H9 (cell line): ENCODE data around the gene EHBP1. TPM values are rescaled to one million over a fixed set of nuclear protein-coding genes. Genes with fewer than 3 reads are reported as not detected.

Source experiments
- DNase-seq: peaks from one replicate; pipeline ENCODE4 v3.0.0-alpha.2; 2017
- H2AFZ ChIP-seq: one replicate; pipeline ENCODE4 v1.6.1; 2013; ENCODE audit warnings: mild to moderate bottlenecking, low read length, control low read depth, moderate library complexity
- H2AK5ac ChIP-seq: 2 replicates; pipeline ENCODE4 v1.6.1; 2013; ENCODE audit warnings: low read length, control low read depth, mixed read lengths; ENCODE audit not compliant: insufficient read length
- H2BK120ac ChIP-seq: one replicate; pipeline ENCODE4 v1.6.1; 2013; ENCODE audit warnings: low read depth, mild to moderate bottlenecking, low read length, control low read depth, inconsistent platforms; ENCODE audit not compliant: poor library complexity, severe bottlenecking
- H2BK12ac ChIP-seq: 2 replicates; pipeline ENCODE4 v1.6.1; 2013; ENCODE audit warnings: low read length, control low read depth, mixed read lengths, low read depth; ENCODE audit not compliant: insufficient read length
- H2BK15ac ChIP-seq: 2 replicates; pipeline ENCODE4 v1.6.1; 2013; ENCODE audit warnings: low read depth, low read length, control low read depth
- H2BK20ac ChIP-seq: one replicate; pipeline ENCODE4 v1.6.1; 2013; ENCODE audit warnings: low read depth, mild to moderate bottlenecking, low read length, control low read depth, inconsistent platforms; ENCODE audit not compliant: poor library complexity, severe bottlenecking
- H2BK5ac ChIP-seq: 2 replicates; pipeline ENCODE4 v1.6.1; 2013; ENCODE audit warnings: low read length, control low read depth, mixed read lengths; ENCODE audit not compliant: insufficient read length
- H3K14ac ChIP-seq: 2 replicates; pipeline ENCODE4 v1.6.1; 2013; ENCODE audit warnings: low read length, control low read depth; ENCODE audit not compliant: insufficient read depth
- H3K18ac ChIP-seq: 2 replicates; pipeline ENCODE4 v1.6.1; 2013; ENCODE audit warnings: low read depth, mild to moderate bottlenecking, mixed read lengths, low read length, control low read depth; ENCODE audit not compliant: insufficient read length
- H3K23ac ChIP-seq: 2 replicates; pipeline ENCODE4 v1.6.1; 2013; ENCODE audit warnings: low read length, control low read depth, mixed read lengths, low read depth; ENCODE audit not compliant: insufficient read length
- H3K23me2 ChIP-seq: 2 replicates; pipeline ENCODE4 v1.6.1; 2013; ENCODE audit warnings: low read depth, mild to moderate bottlenecking, mixed read lengths, low read length, control low read depth; ENCODE audit not compliant: insufficient read length, poor library complexity, severe bottlenecking
- H3K27ac ChIP-seq: 2 replicates; pipeline ENCODE4 v1.5.1; 2013; ENCODE audit warnings: low read length, control low read depth, mixed read lengths, low read depth; ENCODE audit not compliant: insufficient read length
- H3K27me3 ChIP-seq: 2 replicates; pipeline ENCODE4 v1.6.1; 2013; ENCODE audit warnings: low read length, control low read depth, inconsistent platforms; ENCODE audit not compliant: insufficient read depth
- H3K4ac ChIP-seq: 2 replicates; pipeline ENCODE4 v1.6.1; 2013; ENCODE audit warnings: low read depth, mild to moderate bottlenecking, control low read depth, inconsistent platforms, low read length, moderate library complexity
- H3K4me1 ChIP-seq: 2 replicates; pipeline ENCODE4 v1.6.1; 2013; ENCODE audit warnings: low read length, control low read depth, inconsistent platforms; ENCODE audit not compliant: insufficient read depth
- H3K4me2 ChIP-seq: 2 replicates; pipeline ENCODE4 v1.6.1; 2013; ENCODE audit warnings: low read length, control low read depth, mixed read lengths; ENCODE audit not compliant: insufficient read length, insufficient read depth
- H3K56ac ChIP-seq: 2 replicates; pipeline ENCODE4 v1.6.1; 2013; ENCODE audit warnings: low read depth, mild to moderate bottlenecking, mixed read lengths, low read length, control low read depth; ENCODE audit not compliant: insufficient read length
- H3K79me1 ChIP-seq: 2 replicates; pipeline ENCODE4 v1.6.1; 2013; ENCODE audit warnings: low read depth, mild to moderate bottlenecking, moderate library complexity, low read length, control low read depth, inconsistent platforms; ENCODE audit not compliant: insufficient read depth, poor library complexity, severe bottlenecking
- H3K79me2 ChIP-seq: 2 replicates; pipeline ENCODE4 v1.6.1; 2013; ENCODE audit warnings: low read length, control low read depth, inconsistent platforms; ENCODE audit not compliant: insufficient read depth
- H3K9ac ChIP-seq: 2 replicates; pipeline ENCODE4 v1.6.1; 2013; ENCODE audit warnings: low read length, control low read depth, mixed read lengths; ENCODE audit not compliant: insufficient read length; ENCODE audit errors: extremely low read depth
- H3K9me3 ChIP-seq: one replicate; pipeline ENCODE4 v1.6.1; 2013; ENCODE audit warnings: low read depth, low read length, inconsistent platforms; ENCODE audit not compliant: control insufficient read depth
- H3T11ph ChIP-seq: one replicate; pipeline ENCODE4 v1.6.1; 2013; ENCODE audit warnings: mild to moderate bottlenecking, low read length, control low read depth, inconsistent platforms
- H4K20me1 ChIP-seq: one replicate; pipeline ENCODE4 v1.6.1; 2013; ENCODE audit not compliant: control insufficient read depth, insufficient read length, insufficient read depth
- H4K5ac ChIP-seq: 2 replicates; pipeline ENCODE4 v1.6.1; 2013; ENCODE audit warnings: low read depth, mild to moderate bottlenecking, mixed read lengths, low read length, control low read depth; ENCODE audit not compliant: insufficient read length
- H4K8ac ChIP-seq: replicated peaks from 2 replicates; pipeline ENCODE4 v1.6.1; 2013; ENCODE audit warnings: low read length, control low read depth, mixed read lengths, low read depth; ENCODE audit not compliant: insufficient read length
- H4K91ac ChIP-seq: 2 replicates; pipeline ENCODE4 v1.6.1; 2013; ENCODE audit warnings: low read depth, mild to moderate bottlenecking, moderate library complexity, mixed read lengths, low read length, control low read depth; ENCODE audit not compliant: insufficient read length
- H3K27ac Mint-ChIP-seq, 3 experiments: 2 replicates in 2 of 3; 3 replicates in 1 of 3; pipeline ENCODE4 v1.8.0; 2020 to 2021; ENCODE audit warnings: mixed read lengths in 3 of 3, mild to moderate bottlenecking in 1 of 3, moderate library complexity in 1 of 3
- H3K27me3 Mint-ChIP-seq: 2 replicates; pipeline ENCODE4 v1.8.0; 2021; ENCODE audit warnings: low read depth, mild to moderate bottlenecking, moderate library complexity, mixed read lengths
- H3K36me3 Mint-ChIP-seq, 3 experiments: 2 replicates in 2 of 3; 3 replicates in 1 of 3; pipeline ENCODE4 v1.8.0; 2020 to 2021; ENCODE audit warnings: low read depth in 3 of 3, mixed read lengths in 3 of 3; ENCODE audit not compliant: insufficient read depth in 1 of 3
- H3K4me1 Mint-ChIP-seq, 2 experiments: 2 replicates each; pipeline ENCODE4 v1.8.0; 2020; ENCODE audit warnings: mixed read lengths in 2 of 2
- H3K4me3 Mint-ChIP-seq, 2 experiments: 2 replicates in 1 of 2; 3 replicates in 1 of 2; pipeline ENCODE4 v1.8.0; 2020 to 2021; ENCODE audit warnings: mild to moderate bottlenecking in 2 of 2, mixed read lengths in 2 of 2, moderate library complexity in 1 of 2
- H3K9me3 Mint-ChIP-seq, 2 experiments: 2 replicates in 1 of 2; 3 replicates in 1 of 2; pipeline ENCODE4 v1.8.0; 2020; ENCODE audit warnings: mild to moderate bottlenecking in 2 of 2, mixed read lengths in 2 of 2, moderate library complexity in 1 of 2
- CTCF ChIP-seq: fragments of 200-600 bp; sonication (generic); conservative IDR thresholded peaks from 3 replicates; pipeline ENCODE4 v1.8.0; 2021; ENCODE audit warnings: antibody characterized with exemption, mild to moderate bottlenecking
- WGBS: extraction: QIAGEN DNeasy Blood & Tissue Kit; methylation state at CpG from one replicate; pipeline ENCODE4 v1.1.7; 2013; ENCODE audit warnings: missing lambda C conversion rate, low lambda C conversion rate, mixed read lengths; ENCODE audit not compliant: insufficient read length; ENCODE audit errors: extremely low coverage; 5-methylcytosine and 5-hydroxymethylcytosine counted together
- total RNA-seq: library from RNA; stranded (reverse); gene quantifications from 2 replicates; pipeline ENCODE4 v1.2.1, GENCODE V29; 2021

EHBP1 gene
- total RNA-seq, 1 experiment from 2014 or later, result 35.6 TPM

GRCh38 chr2:62956651-62957050 is 251.1 kb downstream of the EHBP1 start:
- no peak overlapping the region for H2BK15ac ChIP-seq
- DNase-seq, result no peak
- TF ChIP-seq CTCF, result no peak
- H3K79me1 ChIP-seq, result no peaks in the 10 kb centered on the region
- Mint-ChIP-seq H3K27me3 (no peaks in the 10 kb centered on the region), H3K36me3 (peaks cover 0 to 6% (median 4%) of the 10 kb centered on the region in 3 experiments; a peak in 4 of 7 replicates), H3K27ac (no peak overlapping the region), H3K4me3 (no peak overlapping the region), H3K4me1 (no peaks in the 10 kb centered on the region), H3K9me3 (no peaks in the 10 kb centered on the region)
- no peaks in the 10 kb centered on the region for H3K4me1 ChIP-seq
- no peak overlapping the region for H4K5ac ChIP-seq
- no peak overlapping the region for H2BK12ac ChIP-seq
- no CpG with 5 or more reads among the region's 2 CpGs for WGBS
- H3K23me2 ChIP-seq, result no peaks in the 10 kb centered on the region
- H3K18ac ChIP-seq, result no peak overlapping the region
- no peak overlapping the region for H3K9ac ChIP-seq
- H3K14ac ChIP-seq, result no peak overlapping the region
- H2BK5ac ChIP-seq, result no peak overlapping the region
- H4K20me1 ChIP-seq, result no peaks in the 10 kb centered on the region
- H3K23ac ChIP-seq, result no peak overlapping the region
- no peak overlapping the region for H2BK20ac ChIP-seq
- H3K27ac ChIP-seq, result no peak overlapping the region
- H3T11ph ChIP-seq, result no peak overlapping the region
- no peak overlapping the region for H2AFZ ChIP-seq
- H3K4me2 ChIP-seq, result no peak overlapping the region
- no peaks in the 10 kb centered on the region for H3K27me3 ChIP-seq
- H4K8ac ChIP-seq, result no peak overlapping the region
- no peak overlapping the region for H2AK5ac ChIP-seq
- H3K79me2 ChIP-seq, result no peaks in the 10 kb centered on the region
- H2BK120ac ChIP-seq, result no peak overlapping the region
- no peak overlapping the region for H3K56ac ChIP-seq
- no peak overlapping the region for H4K91ac ChIP-seq
- no peaks in the 10 kb centered on the region for H3K9me3 ChIP-seq
- no peak overlapping the region for H3K4ac ChIP-seq
